Non-pigmented ciliary epithelial cell (primary cell): ENCODE measurements around the gene NECTIN4.

Source experiments
- DNase-seq: peaks from one replicate; pipeline ENCODE4 v3.0.0-alpha.2; 2010; ENCODE audit warnings: low read depth

NECTIN4 gene

DNA sequence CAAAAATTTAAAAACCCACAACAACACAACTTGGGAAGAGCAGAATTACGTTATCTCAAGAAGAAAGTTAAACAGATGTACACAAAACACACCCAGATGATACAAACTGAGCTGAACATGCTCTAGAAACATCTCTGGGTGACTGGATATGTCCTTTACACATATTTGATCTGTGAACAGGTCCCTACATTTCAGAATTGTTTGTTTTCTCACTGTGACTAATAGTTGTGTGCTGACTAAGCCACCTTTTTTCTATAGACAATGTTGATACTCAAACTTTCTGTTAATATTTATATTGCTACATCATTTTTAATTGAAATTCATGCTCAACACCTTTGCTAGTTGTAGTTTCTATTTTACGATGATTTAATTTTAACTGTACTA lies 67.4 kb downstream of the NECTIN4 start:
- no peak for DNase-seq

DNA sequence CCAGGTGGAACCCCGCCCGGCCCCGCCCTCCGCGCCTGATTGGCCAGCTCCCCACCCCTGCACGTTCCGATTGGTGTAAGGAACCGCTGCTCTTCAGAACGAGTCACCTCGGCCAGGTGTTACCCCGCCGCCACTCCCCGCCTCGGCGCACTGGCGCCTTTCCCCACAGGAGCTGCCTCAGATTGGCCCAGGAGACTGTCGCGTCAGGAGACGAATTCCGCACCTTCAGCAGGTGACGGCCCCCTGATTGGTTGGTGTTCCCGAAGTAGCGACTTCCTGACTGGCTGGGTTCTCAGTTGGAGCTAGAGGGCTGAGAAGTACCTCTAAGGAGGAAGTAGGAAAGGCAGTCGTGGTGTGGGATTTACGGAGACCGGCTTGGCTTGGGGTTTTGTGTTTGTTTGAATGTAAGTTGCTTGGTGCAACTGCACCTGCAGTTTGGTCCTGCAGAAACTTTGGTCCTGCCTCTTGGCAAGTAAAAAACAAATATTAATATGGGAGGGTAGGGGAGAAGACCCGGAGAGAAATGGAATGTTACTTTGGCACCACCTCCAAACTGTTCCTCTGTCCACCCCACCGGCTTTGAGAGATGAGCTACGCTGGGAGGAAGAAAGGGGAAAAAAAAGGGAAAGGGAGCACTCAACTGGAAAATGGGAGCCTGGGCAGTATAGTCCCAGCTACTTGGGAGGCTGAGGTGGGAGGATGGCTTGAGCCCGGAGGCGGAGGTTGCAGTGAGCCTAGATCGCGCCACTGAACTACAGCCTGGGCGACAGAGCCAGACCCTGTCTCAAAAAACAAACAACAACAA lies 68.0 kb downstream of the NECTIN4 start:
- no peak for DNase-seq
